Stimulated activated CD4-positive, alpha-beta T cell treated with anti-CD3 and anti-CD28 coated beads, TNF-alpha, amount 100 ng/mL, for 1 hour (primary cell): Measurements from ENCODE around the gene ALPP.

Experiments
- DNase-seq, 3 donors: peaks; one replicate each; pipeline ENCODE4 v3.0.0-alpha.2; 2020; ENCODE audit warnings: low read depth in 3 of 3, low spot score in 1 of 3

ALPP gene

GRCh38 chr2:232340171-232340935 lies 38.2 kb upstream of the ALPP start:
- DNase-seq: no peak

GRCh38 chr2:232341061-232341738 lies 37.4 kb upstream of the ALPP start:
- DNase-seq: no peak

- no peak for DNase-seq
Measured at GRCh38 chr2:232341739-232342126, 36.8 kb upstream of the ALPP start.

- DNase-seq: no peak
Measured at GRCh38 chr2:232342635-232343565, 35.7 kb upstream of the ALPP start.

GRCh38 chr2:232343821-232344220 lies 34.7 kb upstream of the ALPP start:
- no peak for DNase-seq

GRCh38 chr2:232345251-232345650 lies 33.3 kb upstream of the ALPP start:
- no peak for DNase-seq

- no peak for DNase-seq
Measured at GRCh38 chr2:232347369-232347768, 31.2 kb upstream of the ALPP start.

- no peak for DNase-seq
Measured at GRCh38 chr2:232348936-232349335, 29.6 kb upstream of the ALPP start.

- DNase-seq: no peak
Measured at GRCh38 chr2:232349546-232349945, 29.0 kb upstream of the ALPP start.

GRCh38 chr2:232349946-232350635 lies 28.5 kb upstream of the ALPP start:
- no peak for DNase-seq

GRCh38 chr2:232350804-232351685 lies 27.5 kb upstream of the ALPP start:
- no peak for DNase-seq

GRCh38 chr2:232351686-232352510 lies 26.7 kb upstream of the ALPP start:
- DNase-seq: no peak

GRCh38 chr2:232352511-232353091 lies 25.9 kb upstream of the ALPP start:
- DNase-seq: no peak

- DNase-seq: no peak
Measured at GRCh38 chr2:232353096-232353495, 25.5 kb upstream of the ALPP start.

GRCh38 chr2:232353660-232354059 lies 24.9 kb upstream of the ALPP start:
- no peak for DNase-seq

GRCh38 chr2:232354069-232354468 lies 24.5 kb upstream of the ALPP start:
- no peak for DNase-seq

- no peak for DNase-seq
Measured at GRCh38 chr2:232361646-232362045, 16.9 kb upstream of the ALPP start.

- DNase-seq: no peak
Measured at GRCh38 chr2:232362174-232362900, 16.2 kb upstream of the ALPP start.
